Epidermal melanocyte (primary cell): ENCODE results near the gene SMAP1.

Source experiments
- DNase-seq: peaks from one replicate; pipeline ENCODE4 v3.0.0; 2011; ENCODE audit warnings: low spot score; ENCODE audit not compliant: insufficient read length

The SMAP1 gene

GRCh38 chr6:70680396-70680795 lies 12.7 kb downstream of the SMAP1 start:
- DNase-seq, result no peak

- DNase-seq, result no peak
Observed at GRCh38 chr6:70684794-70685493, 17.3 kb downstream of the SMAP1 start.

GRCh38 chr6:70685494-70686180 lies 18.0 kb downstream of the SMAP1 start:
- DNase-seq, result no peak

GRCh38 chr6:70686548-70687133 lies 19.0 kb downstream of the SMAP1 start:
- DNase-seq, result no peak

GRCh38 chr6:70693887-70694286 lies 26.2 kb downstream of the SMAP1 start:
- no peak for DNase-seq

GRCh38 chr6:70694371-70694770 lies 26.7 kb downstream of the SMAP1 start:
- no peak for DNase-seq

- no peak for DNase-seq
Observed at GRCh38 chr6:70700922-70701876, 33.5 kb downstream of the SMAP1 start.

GRCh38 chr6:70705772-70706171 lies 38.1 kb downstream of the SMAP1 start:
- no peak for DNase-seq

- DNase-seq, result no peak
Observed at GRCh38 chr6:70706491-70707123, 38.9 kb downstream of the SMAP1 start.

GRCh38 chr6:70707893-70708292 lies 40.2 kb downstream of the SMAP1 start:
- DNase-seq, result no peak

- no peak for DNase-seq
Observed at GRCh38 chr6:70708448-70708847, 40.8 kb downstream of the SMAP1 start.

GRCh38 chr6:70709826-70710225 lies 42.1 kb downstream of the SMAP1 start:
- DNase-seq, result no peak

- DNase-seq, result no peak
Observed at GRCh38 chr6:70714716-70715257, 47.1 kb downstream of the SMAP1 start.

- no peak for DNase-seq
Observed at GRCh38 chr6:70717038-70717801, 49.5 kb downstream of the SMAP1 start.

- DNase-seq, result no peak
Observed at GRCh38 chr6:70724524-70724923, 56.8 kb downstream of the SMAP1 start.

GRCh38 chr6:70725817-70726415 lies 58.2 kb downstream of the SMAP1 start:
- no peak for DNase-seq

- DNase-seq, result no peak
Observed at GRCh38 chr6:70734381-70734780, 66.7 kb downstream of the SMAP1 start.

- DNase-seq, result no peak
Observed at GRCh38 chr6:70734979-70735378, 67.3 kb downstream of the SMAP1 start.

- DNase-seq, result no peak
Observed at GRCh38 chr6:70735513-70735912, 67.8 kb downstream of the SMAP1 start.

- no peak for DNase-seq
Observed at GRCh38 chr6:70738028-70738427, 70.3 kb downstream of the SMAP1 start.
